SH-SY5Y (cell line): Measurements from ENCODE around the gene TSHZ1.

Source experiments
- GATA2 ChIP-seq: IDR thresholded peaks from 2 replicates; pipeline ENCODE4 v1.6.1; 2011; ENCODE audit warnings: mild to moderate bottlenecking, low read depth, low read length
- GATA3 ChIP-seq: IDR thresholded peaks from 2 replicates; pipeline ENCODE4 v1.6.1; 2011; ENCODE audit warnings: low read depth, mild to moderate bottlenecking, low read length, moderate library complexity

- TF ChIP-seq GATA2 (no peak), GATA3 (no peak)
These were observed 128.0 kb downstream of the TSHZ1 start for GRCh38 chr18:75338631-75339030.
